HG03460 (cell line): ENCODE measurements around the gene FHOD1.

Source experiments
- ATAC-seq: cut with Tn5 transposase; IDR thresholded peaks from one replicate; pipeline ENCODE4 v1.9.1; 2021; ENCODE audit not compliant: unreplicated experiment

The FHOD1 gene

GRCh38 chr16:67179421-67180080, 67.7 kb downstream of the FHOD1 start:
- no peak for ATAC-seq
